Vagina (tissue), 2 donors: ENCODE data around the gene KCNE1. TPM values are rescaled to one million over a fixed set of nuclear protein-coding genes. Genes with fewer than 3 reads are reported as not detected.
"Not testable (repeated sequence)": the region's sequence is repeated elsewhere in the genome, so short reads cannot be mapped to it uniquely, and the experiment has no call there.

Experiments
- DNase-seq, 2 donors: peaks; one replicate each; pipeline ENCODE4 v3.0.0-alpha.2; 2017; ENCODE audit errors: extremely low spot score in 2 of 2
- H3K27ac ChIP-seq: fragments of 200-600 bp; sonication (generic); one replicate; pipeline ENCODE4 v1.5.1; 2019
- H3K27me3 ChIP-seq: fragments of 200-600 bp; sonication (generic); one replicate; pipeline ENCODE4 v1.5.1; 2019
- H3K36me3 ChIP-seq, 2 donors: fragments of 200-600 bp; sonication (generic); one replicate each; pipeline ENCODE4 v1.5.1; 2017 to 2019
- H3K4me1 ChIP-seq: fragments of 200-600 bp; sonication (generic); one replicate; pipeline ENCODE4 v1.5.1; 2019
- H3K4me3 ChIP-seq, 2 donors: fragments of 200-600 bp; sonication (generic); 1 replicate in 1 of 2; 2 replicates in 1 of 2; pipeline ENCODE4 v1.5.1; 2016 to 2019
- H3K9me3 ChIP-seq: fragments of 200-600 bp; sonication (generic); one replicate; pipeline ENCODE4 v1.5.1; 2019
- intact Hi-C: fragments of 100-400 bp; cut with DNase I; formaldehyde crosslinking; loops from one replicate; pipeline ENCODE4 v1.15.1; 2023
- total RNA-seq: library from RNA; depleted of rRNA; stranded (reverse); fragments of >200 nt; gene quantifications from one replicate; pipeline ENCODE4 v1.2.3, GENCODE V29; 2016

Gene KCNE1
- total RNA-seq, 1 donor from 2014 or later: 2.2 TPM

DNA sequence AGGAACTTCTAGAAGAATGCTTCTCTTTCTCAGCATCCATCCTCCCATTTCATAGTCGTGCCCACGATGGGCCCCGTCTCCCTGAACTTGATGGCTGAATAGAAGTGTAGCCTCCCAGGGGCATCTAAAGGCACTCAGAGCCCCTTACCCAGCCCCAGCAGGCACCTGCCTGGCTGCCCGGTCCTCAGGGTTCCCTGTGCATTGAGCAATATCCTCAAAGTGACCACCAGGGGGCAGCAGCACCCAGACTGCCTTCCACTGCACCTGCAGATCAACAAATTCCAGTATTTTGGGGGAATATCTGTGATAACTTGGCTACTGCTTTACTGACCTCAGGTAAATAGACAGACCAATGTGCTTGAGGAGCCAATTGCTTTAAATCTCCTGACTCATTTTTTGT is 68.5 kb downstream of the KCNE1 start:
- intact Hi-C loops, H3K27ac ChIP-seq, H3K9me3 ChIP-seq, H3K4me3 ChIP-seq, H3K27me3 ChIP-seq, DNase-seq, H3K4me1 ChIP-seq, H3K36me3 ChIP-seq: not testable (repeated sequence)

DNA sequence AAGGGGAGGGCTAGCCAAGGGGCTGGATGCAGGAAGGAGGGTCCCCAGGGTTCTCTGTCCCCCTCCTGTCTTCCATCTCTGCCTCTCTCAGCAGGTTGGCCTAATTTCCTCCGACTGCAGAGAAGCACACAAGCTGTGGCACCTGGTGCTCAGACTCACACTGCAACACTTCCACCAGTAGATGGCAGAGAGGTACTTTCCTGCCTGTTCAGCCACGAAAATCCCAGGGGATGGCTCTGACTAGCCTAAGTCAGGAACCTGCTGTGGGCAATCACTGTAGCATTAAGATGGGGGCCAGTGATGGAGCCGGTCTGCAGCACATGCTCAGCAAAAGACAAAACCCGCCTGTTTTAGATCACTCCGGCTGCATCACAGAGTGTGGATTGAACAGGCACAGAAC is 82.3 kb downstream of the KCNE1 start:
- DNase-seq, intact Hi-C loops, H3K27me3 ChIP-seq, H3K27ac ChIP-seq, H3K36me3 ChIP-seq, H3K4me3 ChIP-seq, H3K9me3 ChIP-seq, H3K4me1 ChIP-seq: not testable (repeated sequence)

DNA sequence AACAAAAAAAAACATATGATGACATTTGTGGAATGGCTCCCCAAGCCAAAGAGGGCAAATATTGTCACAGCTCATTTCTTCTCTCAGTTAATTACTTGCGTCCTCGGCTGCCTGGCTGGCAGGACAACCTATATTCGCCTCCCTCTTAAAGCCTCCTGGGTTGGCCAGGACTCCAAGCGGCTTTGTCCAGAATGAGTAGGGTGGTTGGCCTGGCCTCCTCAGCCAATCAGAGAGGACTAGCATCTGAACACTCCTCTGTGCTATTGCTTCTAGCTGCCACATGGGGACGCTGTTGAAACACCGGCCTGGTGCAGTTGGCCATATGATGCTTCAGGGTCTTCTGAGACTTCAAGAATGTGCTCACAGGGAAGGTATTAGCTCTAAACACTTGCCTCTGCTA is 83.6 kb downstream of the KCNE1 start:
- H3K4me3 ChIP-seq, H3K27me3 ChIP-seq, H3K36me3 ChIP-seq, DNase-seq, H3K27ac ChIP-seq, H3K9me3 ChIP-seq, H3K4me1 ChIP-seq, intact Hi-C loops: not testable (repeated sequence)

DNA sequence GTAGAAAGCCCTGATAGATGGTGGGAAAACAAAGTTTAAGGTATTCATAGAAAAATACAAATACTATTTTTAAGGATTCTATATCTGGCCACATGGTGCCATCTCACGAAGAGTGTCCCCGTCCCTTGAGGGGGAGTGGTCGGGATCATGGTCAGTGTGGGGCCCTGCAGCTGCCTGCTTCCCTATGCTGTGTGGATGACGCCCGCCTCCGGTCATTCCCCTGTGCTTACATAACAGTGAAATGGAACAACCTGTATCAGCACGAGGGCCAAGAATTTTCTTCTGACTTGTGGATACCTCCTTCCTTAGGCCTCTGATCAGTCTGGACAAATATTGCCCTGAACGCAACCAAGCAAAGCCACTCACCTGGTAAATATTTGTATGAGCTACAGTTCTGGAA is 84.7 kb downstream of the KCNE1 start:
- H3K4me1 ChIP-seq, H3K36me3 ChIP-seq, H3K27me3 ChIP-seq, H3K9me3 ChIP-seq, DNase-seq, intact Hi-C loops, H3K27ac ChIP-seq, H3K4me3 ChIP-seq: not testable (repeated sequence)

DNA sequence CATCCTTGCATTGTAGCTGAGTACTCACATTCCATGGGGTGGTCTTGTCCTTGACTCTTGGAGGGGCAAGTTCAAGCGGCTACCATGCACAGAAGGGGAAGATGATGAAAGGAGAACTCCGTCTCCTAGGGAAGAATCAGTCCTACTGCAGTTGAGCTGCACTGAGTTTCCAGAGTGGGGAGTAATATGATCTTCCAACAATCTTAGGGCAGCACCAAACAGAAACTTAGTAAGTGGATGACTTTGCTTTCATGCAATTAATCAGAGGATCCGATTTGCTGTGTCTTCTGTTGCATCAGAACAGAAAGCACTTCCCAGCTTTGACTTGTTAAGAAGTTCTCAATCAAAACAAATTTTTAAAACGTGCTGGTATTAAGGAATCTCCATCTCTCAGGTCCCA is 88.2 kb downstream of the KCNE1 start, which contains the start of gene SMIM34:
TSS of gene SMIM34 (minus strand) at position 147 of the 400 bp plus-strand sequence. CDS start at position 35, 112 bp downstream.
- H3K27ac ChIP-seq, H3K27me3 ChIP-seq, DNase-seq, intact Hi-C loops, H3K36me3 ChIP-seq, H3K4me3 ChIP-seq, H3K9me3 ChIP-seq, H3K4me1 ChIP-seq: not testable (repeated sequence)

DNA sequence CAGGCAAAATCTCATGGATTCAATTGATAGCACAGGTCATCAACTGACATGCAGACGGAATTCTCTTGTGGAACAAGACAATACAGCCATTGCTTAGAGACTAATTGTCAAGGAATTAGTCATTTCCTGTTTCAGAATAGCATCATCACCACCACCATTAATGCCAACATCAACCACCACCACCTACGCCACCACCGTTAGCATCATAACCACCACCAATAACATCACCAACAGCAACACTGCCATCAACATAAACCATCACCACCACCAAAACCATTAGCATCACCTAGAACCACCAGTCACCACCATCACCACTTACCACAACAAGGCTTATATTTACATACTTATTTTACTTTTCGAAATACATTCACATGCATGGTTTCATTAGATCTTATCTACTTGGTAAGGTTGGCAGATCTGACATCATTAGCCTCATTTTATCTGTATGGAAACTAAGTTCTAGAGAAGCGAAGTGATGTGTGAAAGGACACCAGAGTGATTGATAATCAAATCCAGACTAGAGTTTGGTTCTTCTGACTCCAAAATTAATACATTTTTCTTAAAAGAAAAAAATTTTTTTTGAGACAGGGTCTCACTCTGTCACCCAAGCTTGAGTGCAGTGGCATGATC is 94.4 kb downstream of the KCNE1 start:
- H3K27ac ChIP-seq, H3K4me3 ChIP-seq, DNase-seq, intact Hi-C loops, H3K4me1 ChIP-seq, H3K36me3 ChIP-seq, H3K9me3 ChIP-seq, H3K27me3 ChIP-seq: not testable (repeated sequence)

DNA sequence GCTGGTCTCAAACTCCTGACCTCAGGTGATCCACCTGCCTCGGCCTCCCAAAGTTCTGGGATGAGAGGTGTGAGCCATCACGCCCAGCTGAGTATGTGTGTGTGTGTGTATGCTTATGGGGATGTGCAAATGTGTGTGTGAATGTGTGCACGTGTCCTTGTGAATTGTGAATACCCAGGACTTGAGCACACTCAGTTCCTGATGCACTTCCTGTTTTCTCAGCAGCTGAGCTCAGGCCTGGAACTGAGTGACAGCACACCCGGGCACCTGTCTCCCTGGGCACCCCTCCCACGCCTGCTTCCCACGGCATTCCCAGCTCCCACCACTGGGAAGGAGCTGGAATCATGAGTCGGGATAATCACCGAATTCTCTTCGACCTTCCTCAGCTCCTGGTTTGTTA is 104.7 kb downstream of the KCNE1 start:
- H3K9me3 ChIP-seq, H3K27ac ChIP-seq, H3K4me3 ChIP-seq, DNase-seq, H3K36me3 ChIP-seq, intact Hi-C loops, H3K4me1 ChIP-seq, H3K27me3 ChIP-seq: not testable (repeated sequence)

DNA sequence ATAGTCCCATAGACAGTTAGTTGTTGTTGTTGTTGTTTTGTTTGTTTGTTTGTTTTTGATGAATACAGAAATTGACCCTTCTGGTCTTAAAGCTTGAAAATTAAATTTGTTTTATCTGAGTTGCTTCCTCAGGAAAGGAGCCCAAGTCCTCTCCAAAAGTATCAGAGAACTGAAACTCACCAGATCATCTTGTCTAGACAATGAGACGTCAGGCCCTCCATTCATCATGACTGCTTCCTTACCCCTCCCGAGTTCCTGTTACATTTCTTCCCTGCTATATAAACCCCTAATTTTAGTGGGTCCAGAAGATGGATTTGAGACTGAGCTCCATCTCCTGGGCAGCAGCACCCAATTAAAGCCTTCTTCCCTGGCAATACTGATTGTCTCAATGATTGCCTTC is 105.3 kb downstream of the KCNE1 start:
- H3K27me3 ChIP-seq, intact Hi-C loops, H3K4me3 ChIP-seq, DNase-seq, H3K36me3 ChIP-seq, H3K27ac ChIP-seq, H3K9me3 ChIP-seq, H3K4me1 ChIP-seq: not testable (repeated sequence)

DNA sequence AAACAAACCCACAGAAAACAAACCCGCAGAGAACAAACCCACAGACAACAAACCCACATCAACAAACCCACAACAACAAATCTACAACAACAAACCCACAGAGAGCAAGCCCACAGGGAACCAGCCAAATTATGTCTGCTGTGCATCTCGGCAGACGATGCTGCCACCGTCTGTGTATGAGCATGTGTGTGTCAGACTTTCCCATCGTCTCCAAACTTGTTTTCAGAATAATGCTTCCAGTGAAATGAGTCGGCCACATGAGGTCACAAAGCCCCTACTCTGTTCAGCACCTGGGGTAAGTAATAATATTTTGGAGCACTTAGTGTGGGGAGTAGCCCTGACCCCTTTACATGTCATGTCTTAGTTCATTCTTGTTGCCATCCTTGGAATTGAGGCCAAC is 105.9 kb downstream of the KCNE1 start:
- H3K27me3 ChIP-seq, H3K4me3 ChIP-seq, H3K4me1 ChIP-seq, H3K27ac ChIP-seq, H3K36me3 ChIP-seq, H3K9me3 ChIP-seq, DNase-seq, intact Hi-C loops: not testable (repeated sequence)

DNA sequence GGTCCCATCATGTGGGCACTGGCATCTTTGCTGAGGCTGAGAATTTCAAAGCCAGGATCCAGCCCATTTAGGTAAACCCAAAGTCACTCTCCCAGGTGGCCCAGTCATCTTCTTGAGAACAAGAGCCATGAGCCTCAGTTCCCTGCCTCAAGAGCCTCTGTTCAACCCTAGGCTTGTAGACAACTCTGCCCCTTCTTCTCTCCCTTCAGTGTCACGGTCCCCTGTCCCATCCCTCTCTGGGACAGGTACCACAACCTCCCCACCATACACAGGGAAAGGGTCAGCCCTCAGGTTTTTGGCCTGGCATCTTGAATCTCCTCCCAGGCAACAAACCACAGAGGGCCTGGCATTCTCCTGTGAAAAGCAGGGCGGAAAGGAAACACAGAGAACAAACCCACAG is 106.3 kb downstream of the KCNE1 start:
- intact Hi-C loops, H3K9me3 ChIP-seq, H3K4me3 ChIP-seq, H3K27me3 ChIP-seq, H3K4me1 ChIP-seq, H3K36me3 ChIP-seq, H3K27ac ChIP-seq, DNase-seq: not testable (repeated sequence)

DNA sequence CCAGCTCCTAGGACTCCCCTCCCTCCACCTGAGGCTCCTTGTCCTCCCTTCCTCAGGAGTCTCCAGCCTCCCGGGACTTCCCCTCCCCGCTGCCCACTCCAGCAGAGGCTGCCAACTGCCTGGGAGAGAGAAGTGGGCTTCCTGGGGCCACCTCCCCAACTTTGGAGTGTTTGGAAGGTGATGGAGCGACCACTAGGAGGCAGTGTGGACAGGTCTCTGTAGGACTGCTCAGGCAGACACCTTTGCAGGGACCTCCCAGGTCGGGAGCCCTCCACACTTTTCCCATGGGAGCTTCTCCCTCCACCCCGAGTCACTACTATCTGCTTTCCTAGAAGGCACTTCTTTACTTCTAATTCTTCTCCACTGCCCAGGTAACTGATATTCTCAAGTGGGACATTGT is 107.3 kb downstream of the KCNE1 start:
- H3K27ac ChIP-seq, H3K27me3 ChIP-seq, H3K36me3 ChIP-seq, intact Hi-C loops, H3K4me3 ChIP-seq, H3K4me1 ChIP-seq, DNase-seq, H3K9me3 ChIP-seq: not testable (repeated sequence)

DNA sequence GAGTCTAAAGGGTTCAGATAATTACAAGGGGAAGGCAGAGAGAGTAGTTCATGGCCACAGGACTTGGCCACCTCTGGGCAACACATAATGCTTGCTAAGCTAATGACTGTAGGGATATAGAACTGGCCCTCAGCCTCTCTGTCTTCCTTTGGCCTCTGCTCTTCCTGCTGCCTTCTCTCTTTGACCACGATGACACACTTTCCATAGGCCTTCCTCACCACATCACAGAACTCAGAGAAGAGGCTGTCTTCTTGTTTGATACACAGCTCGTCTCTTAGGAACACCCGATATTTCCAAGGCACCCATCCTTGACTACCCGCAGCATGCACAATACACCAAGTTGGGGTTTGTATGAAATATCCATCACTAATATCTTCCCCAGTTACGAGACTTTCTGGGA is 111.5 kb downstream of the KCNE1 start:
- H3K36me3 ChIP-seq, H3K27me3 ChIP-seq, intact Hi-C loops, DNase-seq, H3K9me3 ChIP-seq, H3K4me1 ChIP-seq, H3K27ac ChIP-seq, H3K4me3 ChIP-seq: not testable (repeated sequence)
